Activated CD8-positive, alpha-beta T cell treated with anti-CD3 and anti-CD28 coated beads for 36 hours (primary cell): ENCODE data around the gene POP4. TPM values are rescaled to one million over a fixed set of nuclear protein-coding genes. Genes with fewer than 3 reads are reported as not detected.

Experiments used
- ATAC-seq: fragments of 200-7000 bp; cut with Tn5 transposase; one replicate; pipeline ENCODE4 v1.10.0; 2021; ENCODE audit warnings: mild to moderate bottlenecking, moderate library complexity
- CTCF ChIA-PET: fragments of 350-600 bp; sonication (Branson Sonifier 250); formaldehyde crosslinking; loops from one replicate; lab custom pipeline; 2021; ENCODE audit warnings: antibody characterized with exemption; lab: Charles Lee
- POLR2A ChIA-PET: fragments of 350-600 bp; sonication (Branson Sonifier 250); formaldehyde crosslinking; loops from one replicate; lab custom pipeline; 2021; ENCODE audit warnings: antibody characterized with exemption; lab: Charles Lee
- DNase-seq: peaks from one replicate; pipeline ENCODE4 v3.0.0-alpha.2; 2020
- H3K27ac Mint-ChIP-seq: one replicate; pipeline ENCODE4 v1.8.0; 2021; ENCODE audit warnings: mild to moderate bottlenecking, mixed read lengths
- H3K27me3 Mint-ChIP-seq: one replicate; pipeline ENCODE4 v1.8.0; 2021; ENCODE audit warnings: mixed read lengths
- H3K36me3 Mint-ChIP-seq: one replicate; pipeline ENCODE4 v1.8.0; 2021; ENCODE audit warnings: low read depth, mixed read lengths
- H3K4me1 Mint-ChIP-seq: one replicate; pipeline ENCODE4 v1.8.0; 2021; ENCODE audit warnings: low read depth, mixed read lengths
- H3K4me3 Mint-ChIP-seq: one replicate; pipeline ENCODE4 v1.8.0; 2021; ENCODE audit warnings: mild to moderate bottlenecking, moderate library complexity, mixed read lengths
- H3K9me3 Mint-ChIP-seq: one replicate; pipeline ENCODE4 v1.8.0; 2021; ENCODE audit warnings: mixed read lengths
- intact Hi-C: fragments of 100-400 bp; cut with micrococcal nuclease; formaldehyde crosslinking; loops from one replicate; pipeline ENCODE4 v1.10.0; 2022
- total RNA-seq, 2 experiments: library from RNA; stranded (reverse); gene quantifications; one replicate each; pipeline ENCODE4 v1.2.3, GENCODE V29; 2021
- TF ChIP-seq, protein P1 (sequence below): fragments of 200-600 bp; IDR thresholded peaks from one replicate; pipeline ENCODE4 v1.8.0; 2022; ENCODE audit warnings: antibody characterized with exemption, mild to moderate bottlenecking

Gene POP4
- total RNA-seq, 2 experiments from 2014 or later: 84.7 to 89.5 TPM

- POLR2A ChIA-PET: interaction anchor here (1.6 to 2.2 kb wide), 2 partner anchors 10 to 11 kb away, joined by 6 read pairs; no protein-coding TSS in a partner anchor
- H3K4me3 Mint-ChIP-seq: no peak overlapping the region
Measured at GRCh38 chr19:29588095-29588494, 18.0 kb upstream of the POP4 start.

DNA sequence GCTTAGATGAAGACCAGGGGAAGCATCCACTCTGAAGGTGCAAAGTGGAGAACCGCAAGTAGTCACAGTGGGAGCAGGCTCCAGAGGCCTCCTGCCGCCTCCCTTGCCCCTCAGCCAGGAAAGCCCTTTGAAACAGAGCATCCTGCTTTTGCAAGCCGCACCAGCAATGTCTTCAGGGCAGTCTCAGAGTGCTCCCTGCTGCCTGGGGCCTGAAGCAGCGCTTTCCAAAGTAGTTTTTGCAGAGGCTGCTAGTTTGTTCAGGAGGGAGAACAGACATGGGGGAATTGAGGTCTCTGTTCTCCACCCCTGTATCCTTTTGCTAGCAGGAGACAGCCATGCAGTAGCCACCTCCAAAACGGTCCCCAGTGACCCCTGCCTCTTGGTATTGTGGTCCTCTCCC lies 15.8 kb upstream of the POP4 start:
- Mint-ChIP-seq H3K4me1 (peaks cover 15% of the 10 kb centered on the region), H3K27ac (no peak overlapping the region), H3K4me3 (no peak overlapping the region), H3K36me3 (peaks cover 4% of the 10 kb centered on the region), H3K9me3 (peaks cover 20% of the 10 kb centered on the region), H3K27me3 (peaks cover 27% of the 10 kb centered on the region)
- intact Hi-C loops: no loop called here
- ATAC-seq (no peak), DNase-seq (no peak)
- TF ChIP-seq, protein P1, sequence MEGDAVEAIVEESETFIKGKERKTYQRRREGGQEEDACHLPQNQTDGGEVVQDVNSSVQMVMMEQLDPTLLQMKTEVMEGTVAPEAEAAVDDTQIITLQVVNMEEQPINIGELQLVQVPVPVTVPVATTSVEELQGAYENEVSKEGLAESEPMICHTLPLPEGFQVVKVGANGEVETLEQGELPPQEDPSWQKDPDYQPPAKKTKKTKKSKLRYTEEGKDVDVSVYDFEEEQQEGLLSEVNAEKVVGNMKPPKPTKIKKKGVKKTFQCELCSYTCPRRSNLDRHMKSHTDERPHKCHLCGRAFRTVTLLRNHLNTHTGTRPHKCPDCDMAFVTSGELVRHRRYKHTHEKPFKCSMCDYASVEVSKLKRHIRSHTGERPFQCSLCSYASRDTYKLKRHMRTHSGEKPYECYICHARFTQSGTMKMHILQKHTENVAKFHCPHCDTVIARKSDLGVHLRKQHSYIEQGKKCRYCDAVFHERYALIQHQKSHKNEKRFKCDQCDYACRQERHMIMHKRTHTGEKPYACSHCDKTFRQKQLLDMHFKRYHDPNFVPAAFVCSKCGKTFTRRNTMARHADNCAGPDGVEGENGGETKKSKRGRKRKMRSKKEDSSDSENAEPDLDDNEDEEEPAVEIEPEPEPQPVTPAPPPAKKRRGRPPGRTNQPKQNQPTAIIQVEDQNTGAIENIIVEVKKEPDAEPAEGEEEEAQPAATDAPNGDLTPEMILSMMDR: no peak
- ChIA-PET POLR2A (no interaction called here), CTCF (interaction anchor here (0.6 kb wide), 1 partner anchor 13 kb away, joined by 4 read pairs; no protein-coding TSS in a partner anchor)

More at GRCh38 chr19:29588095-29588494, 18.0 kb upstream of the POP4 start:
- intact Hi-C loops: loop anchor here (5.0 kb wide), 1 partner anchor 56 kb away; no protein-coding TSS in a partner anchor
- Mint-ChIP-seq H3K27ac (no peak overlapping the region), H3K36me3 (peaks cover 4% of the 10 kb centered on the region), H3K4me1 (peaks cover 26% of the 10 kb centered on the region), H3K27me3 (peaks cover 22% of the 10 kb centered on the region), H3K9me3 (peaks cover 20% of the 10 kb centered on the region)
- ATAC-seq: no peak
- TF ChIP-seq, protein P1: no peak
- DNase-seq: no peak
- CTCF ChIA-PET: interaction anchor here (1.0 to 1.7 kb wide), 3 partner anchors 13 to 128 kb away, joined by 3 to 5 read pairs (median 4); partner anchors contain the start of gene POP4

DNA sequence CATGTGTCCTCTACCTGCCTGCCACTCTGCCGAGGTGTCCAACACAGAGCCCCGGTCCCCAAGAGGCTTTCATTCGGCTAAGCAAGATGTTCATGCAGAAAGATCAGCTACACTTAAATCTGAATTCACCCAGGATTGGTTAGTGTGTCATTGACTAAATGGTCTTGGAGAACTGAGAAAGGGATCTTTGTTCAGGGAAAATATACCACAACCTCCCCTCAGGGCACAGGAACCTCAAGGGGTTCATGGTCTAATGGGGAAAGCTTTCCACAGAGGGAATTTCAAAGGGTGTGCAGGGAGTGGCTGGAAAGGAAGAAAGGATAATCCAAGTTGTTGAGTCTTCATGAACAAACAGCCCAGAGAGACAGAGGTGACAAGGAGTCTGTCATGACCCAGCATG lies 14.4 kb upstream of the POP4 start:
- POLR2A ChIA-PET: no interaction called here
- Mint-ChIP-seq H3K4me1 (peaks cover 14% of the 10 kb centered on the region), H3K27me3 (peaks cover 24% of the 10 kb centered on the region), H3K9me3 (peaks cover 20% of the 10 kb centered on the region), H3K36me3 (peaks cover 4% of the 10 kb centered on the region), H3K4me3 (no peak overlapping the region), H3K27ac (no peak overlapping the region)
- intact Hi-C loops: no loop called here
- no peak for DNase-seq
- ATAC-seq: no peak
- CTCF ChIA-PET: no interaction called here
- TF ChIP-seq, protein P1: no peak

- no peak overlapping the region for H3K4me3 Mint-ChIP-seq
- H3K4me1 Mint-ChIP-seq: no peaks in the 10 kb centered on the region
- H3K9me3 Mint-ChIP-seq: peaks cover 10% of the 10 kb centered on the region
- ATAC-seq (no peak), DNase-seq (no peak)
- H3K27ac Mint-ChIP-seq: no peak overlapping the region
- TF ChIP-seq, protein P1: no peak
- peaks cover 4% of the 10 kb centered on the region for H3K36me3 Mint-ChIP-seq
- intact Hi-C loops: no loop called here
- H3K27me3 Mint-ChIP-seq: peaks cover 25% of the 10 kb centered on the region
- ChIA-PET POLR2A (no interaction called here), CTCF (no interaction called here)
Measured at GRCh38 chr19:29593869-29594268, 12.2 kb upstream of the POP4 start.

- Mint-ChIP-seq H3K4me1 (no peaks in the 10 kb centered on the region), H3K36me3 (no peaks in the 10 kb centered on the region), H3K4me3 (no peak overlapping the region), H3K27ac (no peak overlapping the region), H3K9me3 (no peaks in the 10 kb centered on the region), H3K27me3 (peaks cover 18% of the 10 kb centered on the region)
- intact Hi-C loops: no loop called here
- ChIA-PET POLR2A (interaction anchor here (1.9 kb wide), 1 partner anchor 10 kb away, joined by 8 read pairs; the partner anchor contains the start of gene POP4), CTCF (interaction anchor here (2.0 kb wide), 1 partner anchor 14 kb away, joined by 11 read pairs; no protein-coding TSS in a partner anchor)
- TF ChIP-seq, protein P1: no peak
- ATAC-seq (no peak), DNase-seq (no peak)
Measured at GRCh38 chr19:29596080-29596727, 9.9 kb upstream of the POP4 start.
